Fibroblast of the conjunctiva (primary cell): ENCODE data around the gene ZNG1A.
"Not testable (repeated sequence)": the region's sequence is repeated elsewhere in the genome, so short reads cannot be mapped to it uniquely, and the experiment has no call there.

Experiments used
- DNase-seq: peaks from one replicate; pipeline ENCODE4 v3.0.0-alpha.2; 2010; ENCODE audit warnings: low read depth

Gene ZNG1A

GRCh38 chr9:178970-179383 lies at the start of gene ZNG1A:
TSS of gene ZNG1A (minus strand) at chr9:179056. CDS start at chr9:178969, 87 bp downstream.
- DNase-seq = peak; percentile 9

GRCh38 chr9:227860-228259 lies 49.0 kb upstream of the ZNG1A start:
- DNase-seq = no peak

- no peak for DNase-seq
Measured at GRCh38 chr9:224582-225520, 46.0 kb upstream of the ZNG1A start.

- no peak for DNase-seq
Measured at GRCh38 chr9:224026-224425, 45.2 kb upstream of the ZNG1A start.

GRCh38 chr9:223152-223551 lies 44.3 kb upstream of the ZNG1A start:
- no peak for DNase-seq

- DNase-seq = no peak
Measured at GRCh38 chr9:221989-222776, 43.3 kb upstream of the ZNG1A start.

GRCh38 chr9:219670-220365 lies 41.0 kb upstream of the ZNG1A start:
- DNase-seq = no peak

GRCh38 chr9:219036-219435 lies 40.2 kb upstream of the ZNG1A start:
- DNase-seq = not testable (repeated sequence)

GRCh38 chr9:217950-218349 lies 39.1 kb upstream of the ZNG1A start:
- no peak for DNase-seq

- DNase-seq = no peak
Measured at GRCh38 chr9:216866-217265, 38.0 kb upstream of the ZNG1A start.

- DNase-seq = no peak
Measured at GRCh38 chr9:215631-216155, 36.8 kb upstream of the ZNG1A start.

- no peak for DNase-seq
Measured at GRCh38 chr9:214648-215493, 36.0 kb upstream of the ZNG1A start, which contains the start of gene DOCK8. TSS of gene DOCK8 (plus strand) at chr9:214865. CDS start at chr9:214977, 112 bp downstream.

- no peak for DNase-seq
Measured at GRCh38 chr9:214351-214647, 35.4 kb upstream of the ZNG1A start.

- DNase-seq = not testable (repeated sequence)
Measured at GRCh38 chr9:213901-214300, 35.0 kb upstream of the ZNG1A start.

- no peak for DNase-seq
Measured at GRCh38 chr9:212297-212696, 33.4 kb upstream of the ZNG1A start.

GRCh38 chr9:211557-211956 lies 32.7 kb upstream of the ZNG1A start:
- no peak for DNase-seq

- no peak for DNase-seq
Measured at GRCh38 chr9:211036-211435, 32.2 kb upstream of the ZNG1A start.

- DNase-seq = no peak
Measured at GRCh38 chr9:209143-209758, 30.4 kb upstream of the ZNG1A start.

- no peak for DNase-seq
Measured at GRCh38 chr9:206481-206880, 27.6 kb upstream of the ZNG1A start.

GRCh38 chr9:199601-200000 lies 20.7 kb upstream of the ZNG1A start:
- DNase-seq = not testable (repeated sequence)
